Daoy (cell line): ENCODE results near the gene CTU2. TPM values are rescaled to one million over a fixed set of nuclear protein-coding genes. Genes with fewer than 3 reads are reported as not detected.

Experiments used
- DNase-seq: peaks from one replicate; pipeline ENCODE4 v3.0.0-alpha.2; 2015; ENCODE audit warnings: low read depth
- total RNA-seq: library from RNA; depleted of rRNA; stranded (reverse); fragments of >200 nt; shearing (Covaris generic); gene quantifications from 2 replicates; pipeline ENCODE4 v1.2.3, GENCODE V29; 2014

Gene CTU2
- total RNA-seq, 1 experiment from 2014 or later, result 22.0 TPM

DNA sequence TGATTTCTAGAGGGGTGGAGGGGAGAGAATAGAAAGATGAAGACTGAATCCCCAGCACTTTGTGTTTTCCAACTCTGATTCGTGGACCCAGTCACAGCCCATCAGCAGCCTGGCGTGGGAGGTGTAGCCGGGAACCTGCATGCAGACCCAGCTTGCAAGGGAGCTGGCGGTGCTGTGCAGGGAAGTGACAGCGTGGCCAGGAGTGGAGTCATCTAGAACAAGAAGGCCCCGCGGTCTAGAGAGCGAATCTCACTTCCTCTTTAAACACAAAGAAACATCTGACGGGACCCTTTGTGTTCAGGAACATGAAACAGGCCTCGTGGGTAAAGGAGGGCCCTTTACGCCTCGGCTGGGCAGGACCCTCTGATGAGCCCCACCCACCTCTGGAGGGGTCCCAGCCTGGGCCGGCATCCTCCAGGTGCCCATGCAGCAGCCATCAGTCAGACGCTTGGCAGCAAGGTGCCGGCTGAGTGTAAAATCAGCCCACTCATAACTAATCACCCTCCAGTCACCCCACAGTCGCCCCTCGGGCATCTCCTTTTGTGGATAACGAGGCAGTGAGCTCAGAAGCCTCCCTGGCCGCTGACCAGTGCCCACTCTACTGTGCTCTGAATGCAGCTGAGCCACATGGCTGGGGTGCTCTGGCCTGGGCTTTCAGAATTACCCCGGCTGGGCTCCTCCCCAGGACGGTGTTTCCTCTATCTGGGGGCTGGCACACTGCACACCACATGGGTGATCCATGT lies 24.4 kb upstream of the CTU2 start:
- no peak for DNase-seq

DNA sequence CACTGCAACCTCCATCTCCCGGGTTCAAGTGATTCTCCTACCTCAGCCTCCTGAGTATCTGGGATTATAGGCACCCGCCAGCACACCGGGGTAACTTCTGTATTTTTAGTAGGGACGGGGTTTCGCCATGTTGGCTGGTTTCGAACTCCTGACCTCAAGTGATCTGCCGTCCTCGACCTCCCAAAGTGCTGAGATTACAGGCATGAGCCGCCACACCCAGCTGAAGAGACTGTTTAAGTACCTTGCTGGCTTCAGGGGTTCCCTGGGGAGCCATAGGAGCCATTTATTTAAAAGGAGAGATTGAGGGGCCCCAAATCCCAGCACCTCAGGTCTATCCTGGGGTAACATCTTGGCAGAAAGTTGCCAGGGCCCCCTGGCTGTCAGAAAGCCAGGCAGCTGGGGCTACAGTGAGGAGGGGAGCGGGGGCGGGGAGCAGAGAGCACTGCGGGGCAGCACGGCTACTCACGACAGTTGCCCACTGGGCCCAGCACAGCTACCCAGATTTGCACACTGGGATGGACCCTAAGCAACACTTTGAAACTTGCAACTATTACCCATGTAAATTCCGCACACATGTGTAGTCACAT lies 21.6 kb upstream of the CTU2 start:
- DNase-seq, result no peak

DNA sequence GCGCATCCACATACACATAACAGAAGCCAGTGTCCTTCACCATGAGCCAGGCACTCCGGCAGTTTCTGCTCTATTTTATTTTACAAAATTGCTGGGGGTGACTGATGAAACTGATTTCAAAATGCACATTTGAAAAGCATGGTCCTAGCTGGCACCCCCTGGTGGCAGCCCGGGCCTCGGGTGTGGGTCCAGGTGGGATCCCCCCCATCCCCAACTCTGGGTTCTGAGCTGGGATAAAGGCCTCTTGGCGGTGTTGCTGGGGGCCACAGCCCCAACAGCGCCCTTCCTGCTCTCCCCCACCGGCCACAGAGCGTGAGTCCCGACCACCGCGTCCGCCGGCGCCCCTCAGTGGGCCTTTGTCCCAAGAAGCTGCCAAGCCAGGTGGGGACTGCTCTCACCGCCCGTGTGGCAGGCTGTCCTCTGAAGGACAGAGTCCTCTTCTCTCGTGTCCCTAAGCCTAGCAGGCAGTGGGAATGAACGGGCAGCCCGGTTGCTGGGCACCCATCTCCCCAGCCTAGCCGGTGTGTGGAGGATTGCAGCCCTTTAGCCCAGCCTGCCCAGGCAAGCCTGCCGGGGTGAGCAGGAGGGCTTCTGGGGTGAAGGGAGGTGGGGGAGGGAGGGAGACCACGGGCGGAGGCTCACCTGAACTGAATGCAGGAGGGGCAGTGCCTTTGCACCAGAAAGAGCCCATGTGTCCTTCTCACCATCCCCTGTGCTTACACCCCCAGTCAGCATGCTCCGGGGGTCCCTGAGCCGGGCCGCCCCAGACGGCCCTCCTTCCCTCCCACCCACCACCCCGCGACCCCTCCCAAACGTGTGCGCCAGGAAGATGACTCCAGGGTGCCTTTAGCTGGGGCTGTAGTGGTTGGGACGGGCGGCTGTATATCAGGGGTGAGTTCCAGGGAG lies 20.9 kb upstream of the CTU2 start:
- peak; percentile 63 for DNase-seq

DNA sequence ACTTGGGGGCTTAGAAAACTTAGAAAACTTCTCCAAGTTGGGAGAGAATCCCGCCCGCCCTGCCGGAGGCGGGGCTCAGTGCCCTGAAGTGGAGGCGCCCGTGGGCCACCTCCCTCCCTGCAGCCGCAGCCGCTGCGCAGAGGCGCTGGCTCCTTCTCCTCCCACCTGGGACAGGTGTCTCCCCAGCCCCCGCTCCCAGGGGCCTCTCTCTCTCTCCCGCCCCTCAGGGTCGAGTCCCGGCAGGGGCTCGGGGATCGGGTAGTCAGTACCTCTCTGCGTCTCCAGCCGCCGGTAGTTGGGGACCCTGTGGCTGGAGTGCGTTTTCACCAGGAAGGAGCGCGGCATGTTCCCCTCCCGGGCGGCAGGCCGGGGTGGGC lies 20.3 kb upstream of the CTU2 start:
- DNase-seq, result no peak

DNA sequence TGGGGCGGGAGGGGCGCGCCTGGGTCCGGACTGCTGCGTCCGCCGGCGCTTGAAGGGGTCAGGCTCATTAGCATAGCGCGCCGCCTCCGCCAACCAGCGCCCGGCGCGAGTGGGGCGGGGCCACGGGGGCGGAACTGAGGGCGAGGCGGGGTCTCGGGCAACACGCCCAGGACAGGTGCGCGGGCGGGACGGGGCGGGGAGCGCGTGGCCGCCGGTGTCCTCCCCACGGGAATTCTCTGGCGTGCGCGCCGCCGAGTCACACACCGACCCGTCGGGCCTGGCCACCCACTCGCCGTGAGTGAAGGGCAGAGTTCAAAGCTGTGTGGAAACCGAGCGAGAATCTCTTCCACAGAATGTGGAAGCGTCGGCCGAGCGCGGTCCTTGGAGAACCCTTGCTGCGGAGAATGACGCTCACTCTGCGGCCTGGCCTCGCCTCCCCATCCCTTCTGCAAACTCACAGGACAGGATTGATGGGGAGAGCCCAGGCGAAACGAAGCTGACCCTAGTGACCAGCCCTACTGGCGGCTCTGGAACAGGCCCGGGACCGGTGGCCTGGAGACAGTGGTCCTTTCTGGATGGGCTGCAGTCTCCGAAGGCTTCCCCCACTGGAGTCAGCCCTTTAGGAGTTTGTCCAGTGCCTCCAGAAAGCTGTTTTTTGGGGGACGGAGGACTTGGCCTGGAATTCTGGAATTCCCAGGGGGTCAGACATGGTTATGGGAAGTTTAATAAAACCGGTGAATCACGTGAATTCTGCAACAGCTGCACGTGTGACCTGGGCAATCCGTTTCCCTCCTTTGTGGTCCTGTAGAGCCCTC lies 19.7 kb upstream of the CTU2 start, which contains the start of gene SNAI3:
TSS of gene SNAI3 (minus strand) at position 69 of the 815 bp plus-strand sequence. CDS start 101 bp downstream, outside the sequence.
- DNase-seq, result peak; percentile 82

DNA sequence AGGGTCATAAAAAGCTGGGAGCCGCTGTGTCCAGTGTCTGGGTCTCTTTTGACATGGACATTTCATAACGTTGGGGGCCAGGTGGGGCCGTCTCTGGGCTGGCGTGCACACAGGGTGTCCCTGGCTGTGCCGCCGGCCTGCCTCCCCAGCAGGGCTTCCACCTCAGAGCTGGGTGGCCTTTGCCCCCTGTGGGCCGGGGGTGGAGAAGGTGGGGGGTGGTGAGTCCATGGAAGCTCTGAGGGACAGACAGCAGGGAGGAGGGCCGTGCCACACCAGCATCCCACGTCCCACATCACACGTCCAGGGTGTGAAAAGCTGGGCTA lies 19.1 kb upstream of the CTU2 start:
- DNase-seq, result no peak

DNA sequence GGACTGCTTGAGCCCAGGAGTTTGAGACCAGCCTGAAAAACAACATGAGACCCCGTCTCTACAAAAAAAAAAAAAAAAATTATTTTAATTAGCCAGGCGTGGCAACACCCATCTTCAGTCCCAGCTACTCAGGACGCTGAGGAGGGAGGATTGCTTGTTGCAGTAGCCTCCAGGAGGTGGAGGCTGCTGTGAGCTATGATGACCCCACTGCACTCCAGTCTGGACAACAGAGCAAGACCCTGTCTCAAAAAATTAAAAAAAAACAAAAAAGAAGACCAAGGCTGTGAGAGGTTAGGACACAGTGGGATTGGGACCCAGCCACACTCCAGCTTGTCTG lies 18.7 kb upstream of the CTU2 start:
- DNase-seq, result no peak

DNA sequence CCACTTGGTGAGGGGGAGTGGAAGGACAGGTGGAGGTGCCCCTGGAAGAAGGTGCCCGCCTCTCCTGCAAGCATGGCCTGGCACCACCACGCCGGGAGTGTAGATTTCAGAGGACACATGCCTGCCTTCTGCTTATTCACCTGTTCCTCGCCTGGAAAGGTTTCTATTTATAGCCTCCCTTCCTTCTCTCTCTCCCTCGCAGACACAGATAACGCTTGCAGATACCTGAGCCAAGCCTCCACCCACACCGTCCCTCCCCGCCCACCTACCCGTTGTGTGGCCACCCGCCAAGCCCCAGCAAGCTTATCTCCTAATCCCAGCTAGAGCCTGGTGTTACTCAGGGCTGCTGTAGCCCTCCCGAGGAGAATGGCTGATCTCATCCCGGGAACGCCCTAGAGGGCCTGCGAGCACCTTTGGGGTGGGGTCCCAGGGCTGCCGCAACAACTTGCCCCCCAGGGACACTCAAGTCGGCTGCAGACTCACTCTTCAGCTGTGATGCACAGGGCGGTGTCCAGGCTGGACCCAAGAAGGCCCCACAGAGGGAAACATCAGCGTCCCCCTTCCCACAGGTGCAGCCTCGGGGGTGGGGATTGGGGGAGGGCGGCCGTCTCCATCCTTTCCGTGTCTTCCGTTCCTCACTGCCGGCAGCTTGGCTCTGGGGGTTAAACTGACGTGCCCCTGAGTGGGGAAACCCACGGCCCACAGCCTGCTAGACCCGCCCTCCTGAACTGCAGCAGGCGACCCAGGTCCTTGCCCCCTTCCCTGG lies 18.1 kb upstream of the CTU2 start:
- peak; percentile 53 for DNase-seq

DNA sequence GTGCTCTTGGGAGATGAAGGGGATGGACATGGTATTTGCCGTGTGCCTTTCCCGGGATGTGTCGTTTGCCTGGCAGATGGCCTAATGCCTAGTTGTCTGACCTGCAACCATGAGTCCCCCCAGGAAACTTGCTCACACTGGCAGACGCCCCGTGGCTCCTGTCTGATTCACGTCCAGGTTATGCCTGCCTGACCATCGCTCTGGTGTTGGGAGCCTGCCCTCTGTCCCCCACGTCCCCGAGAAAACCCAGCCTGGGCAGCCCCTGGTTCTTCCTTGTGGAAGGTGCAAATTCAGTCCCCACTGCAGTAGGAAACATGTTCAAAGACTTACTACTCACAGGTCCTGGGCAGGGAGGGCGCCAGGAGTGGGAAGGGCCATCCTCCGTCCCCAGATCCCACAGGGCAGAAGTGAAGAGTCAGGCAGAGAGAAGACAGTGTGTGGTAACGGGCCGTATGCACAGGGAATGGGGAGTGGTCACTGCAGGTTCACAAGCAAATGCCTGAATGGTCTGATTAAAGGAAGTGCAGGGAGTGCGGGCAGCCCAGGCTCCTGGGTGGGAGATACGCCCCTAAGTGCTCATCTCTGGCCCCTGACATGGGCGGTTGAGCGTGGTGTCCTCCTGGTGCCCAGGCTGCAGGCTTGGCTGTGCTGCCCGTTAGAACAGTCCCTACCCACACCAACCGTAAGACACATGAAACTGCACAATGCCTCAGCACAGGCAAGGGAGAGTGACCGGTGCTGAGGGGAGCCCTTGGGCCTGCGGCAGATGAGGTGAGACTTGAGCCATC lies 15.8 kb upstream of the CTU2 start:
- no peak for DNase-seq

DNA sequence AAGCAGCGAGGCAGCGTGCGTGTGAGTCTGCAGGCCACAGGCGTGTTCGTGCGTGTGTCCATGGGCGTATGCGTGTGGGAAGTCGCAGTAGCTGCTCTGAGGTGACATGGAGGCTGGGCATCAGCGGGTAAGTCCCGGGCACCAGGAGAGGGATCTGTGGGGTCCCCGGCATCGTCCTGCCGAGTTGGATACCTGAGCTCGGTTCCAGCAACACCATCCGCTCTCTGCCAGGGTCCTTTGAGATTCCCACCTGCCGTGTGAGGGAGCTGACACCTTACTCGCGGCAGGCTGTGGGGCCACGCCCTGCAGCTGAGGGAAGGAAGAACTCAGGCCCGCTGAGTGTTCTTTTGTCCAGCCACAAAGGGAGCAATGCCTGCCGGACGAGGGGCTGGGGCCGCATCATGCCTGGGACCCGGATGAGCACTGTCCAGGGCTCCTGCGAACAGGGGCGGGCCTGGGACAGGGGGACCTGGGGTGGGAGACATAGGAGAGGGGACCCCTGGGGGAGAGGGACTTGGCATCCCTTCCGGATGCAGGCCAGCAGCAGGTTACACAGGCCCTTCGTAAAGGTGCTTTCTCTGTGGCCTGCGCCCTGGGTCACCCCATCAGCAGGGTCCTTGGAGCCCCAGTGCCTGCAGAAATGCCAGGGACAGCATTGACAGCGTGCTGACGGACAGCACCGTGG lies 15.0 kb upstream of the CTU2 start:
- no peak for DNase-seq

DNA sequence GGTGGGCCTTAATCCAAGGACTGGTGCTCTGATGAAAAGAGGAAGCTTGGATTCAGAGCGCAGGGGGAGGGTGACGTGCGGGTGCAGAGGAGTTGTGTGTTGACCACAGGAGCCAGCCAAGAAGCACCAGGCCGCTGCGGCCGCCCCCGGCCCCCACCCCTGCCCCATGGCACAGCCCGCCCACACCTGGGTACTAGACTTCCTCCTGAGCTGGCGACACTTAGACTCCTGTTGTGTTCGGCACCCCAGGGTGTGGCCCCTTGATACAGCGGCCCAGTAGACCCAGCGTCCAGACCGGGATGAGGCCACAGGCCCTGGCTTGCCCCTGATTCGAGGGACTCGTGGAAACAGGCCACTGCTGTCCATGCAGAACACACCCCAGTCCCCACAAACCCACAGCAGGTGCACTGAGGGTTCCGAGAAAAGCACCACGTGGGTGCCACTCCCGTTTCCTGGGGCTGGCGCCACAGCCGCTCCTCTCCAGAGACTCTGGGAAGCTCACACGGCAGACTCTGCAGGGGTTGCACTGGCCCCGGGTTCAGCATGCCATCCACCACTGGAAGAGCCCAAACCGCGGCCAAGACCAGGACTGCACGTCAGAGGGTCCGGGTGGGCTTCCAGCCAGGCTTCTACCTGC lies 14.3 kb upstream of the CTU2 start:
- no peak for DNase-seq

DNA sequence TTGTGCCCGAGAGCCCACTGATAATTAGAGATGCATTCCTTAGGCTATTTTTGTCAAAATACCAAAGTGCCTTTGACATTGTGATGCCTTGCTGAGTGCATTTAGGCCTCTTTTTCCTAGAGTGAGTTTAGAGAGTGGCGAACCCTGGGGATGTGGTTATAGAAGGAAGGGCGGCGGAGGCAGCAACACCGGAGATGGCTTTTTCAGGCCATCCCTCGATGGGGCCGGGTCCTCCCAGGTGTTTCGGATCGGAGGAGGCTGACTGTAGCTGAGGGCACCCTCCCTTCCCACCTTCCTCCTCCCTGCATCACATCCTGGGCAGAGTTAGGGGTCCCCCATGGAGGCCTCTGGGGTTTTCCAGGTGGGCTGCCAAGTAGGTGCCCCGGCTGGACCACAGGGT lies 13.4 kb upstream of the CTU2 start:
- no peak for DNase-seq

DNA sequence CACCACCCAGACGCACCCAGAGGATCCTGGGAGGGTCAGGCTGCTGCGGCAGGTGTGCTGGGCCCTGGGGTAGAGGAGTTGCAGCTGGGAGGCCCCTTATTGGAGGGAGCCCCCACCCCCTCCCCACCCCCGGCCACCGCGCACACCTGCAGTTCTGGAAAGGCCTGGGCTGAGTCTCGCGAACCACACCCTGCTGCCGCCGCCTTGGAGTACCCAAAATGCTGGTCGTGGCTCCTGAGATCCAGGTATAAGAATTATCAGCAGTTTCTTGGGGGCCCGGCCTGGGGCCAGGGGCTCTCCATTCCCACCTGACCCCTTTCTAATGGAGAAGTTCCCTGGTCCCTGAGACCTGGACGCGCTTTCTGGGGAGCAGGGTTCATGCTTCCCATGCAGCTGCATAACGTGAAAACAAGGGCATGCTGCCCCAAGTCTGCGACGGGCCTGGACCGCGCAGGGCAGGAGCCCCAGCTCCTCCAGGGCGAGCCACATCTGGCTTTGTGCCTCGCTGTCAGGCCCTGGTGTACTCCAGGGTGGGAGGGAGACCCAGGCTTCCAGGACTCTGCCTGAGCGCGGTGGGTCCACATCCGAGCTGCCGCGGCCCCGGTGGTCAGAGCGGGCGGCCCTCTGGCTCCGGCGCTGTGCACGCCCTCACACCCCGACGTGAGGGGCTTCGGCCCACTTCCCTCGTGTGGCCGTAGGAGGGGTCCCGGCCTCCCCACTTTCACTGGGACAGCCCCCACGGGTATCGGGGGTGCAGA lies 12.7 kb upstream of the CTU2 start:
- no peak for DNase-seq

DNA sequence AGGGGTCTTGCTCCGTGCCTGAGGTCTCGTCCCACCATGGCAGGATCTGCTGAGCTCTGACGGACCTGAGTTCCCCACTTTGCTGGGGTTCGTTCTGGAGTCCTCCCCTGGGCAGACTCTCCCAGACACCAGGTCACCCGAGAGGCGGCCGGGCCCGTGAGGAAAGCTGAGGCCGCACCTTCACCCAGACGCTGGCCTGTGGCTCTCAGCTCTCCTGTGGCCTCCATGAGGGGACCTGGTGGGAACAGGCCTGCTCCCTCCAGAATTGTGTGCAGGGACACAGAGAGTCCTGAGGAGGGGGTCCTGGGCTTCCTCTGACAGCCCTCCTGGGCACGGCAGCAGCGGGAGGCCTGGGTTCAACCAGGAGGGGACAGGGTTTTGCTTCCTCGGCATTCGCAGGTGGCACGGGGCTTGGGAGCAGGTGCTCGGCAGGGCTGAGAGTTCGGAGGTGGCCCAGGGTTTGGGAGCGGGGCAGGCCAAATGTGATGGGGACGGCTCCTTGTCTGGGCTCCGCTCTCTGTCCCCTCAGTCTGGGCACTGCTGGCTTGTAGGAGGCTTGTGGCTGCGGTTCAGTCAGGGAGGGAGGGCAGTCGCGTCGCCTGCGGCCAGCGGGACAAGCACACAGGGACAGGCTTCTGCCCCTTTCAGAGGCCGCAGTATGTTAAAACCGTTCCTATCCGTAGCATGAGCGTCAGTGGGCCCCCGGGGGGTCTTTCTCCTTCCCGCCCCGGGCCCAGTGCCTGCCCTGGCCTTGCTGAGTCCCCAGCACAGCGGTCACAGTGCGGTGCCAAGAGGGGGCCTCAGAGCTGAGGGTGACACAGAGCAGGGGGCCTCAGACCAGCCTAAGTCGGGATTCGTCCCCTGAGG lies 11.8 kb upstream of the CTU2 start:
- no peak for DNase-seq

DNA sequence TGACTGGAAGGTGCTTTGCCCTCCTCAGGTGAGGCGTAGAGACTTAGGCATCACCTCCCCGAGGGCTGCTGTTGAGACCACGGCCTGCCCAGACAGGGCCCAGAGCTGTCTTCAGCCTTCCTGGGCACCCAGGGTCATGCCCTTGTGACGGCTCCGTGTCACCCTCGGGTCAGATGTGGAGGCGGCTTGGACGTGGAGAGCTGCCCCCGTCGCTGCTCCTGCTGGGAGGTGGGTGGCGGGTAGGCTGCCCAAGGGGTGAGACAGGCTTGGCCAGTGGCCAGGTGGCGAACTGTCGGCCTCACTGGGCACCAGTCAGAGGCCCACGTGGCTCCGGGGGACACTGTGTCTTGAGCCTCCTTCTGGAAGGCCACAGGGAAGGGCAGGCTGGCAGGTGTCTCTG lies 11.1 kb upstream of the CTU2 start:
- no peak for DNase-seq

DNA sequence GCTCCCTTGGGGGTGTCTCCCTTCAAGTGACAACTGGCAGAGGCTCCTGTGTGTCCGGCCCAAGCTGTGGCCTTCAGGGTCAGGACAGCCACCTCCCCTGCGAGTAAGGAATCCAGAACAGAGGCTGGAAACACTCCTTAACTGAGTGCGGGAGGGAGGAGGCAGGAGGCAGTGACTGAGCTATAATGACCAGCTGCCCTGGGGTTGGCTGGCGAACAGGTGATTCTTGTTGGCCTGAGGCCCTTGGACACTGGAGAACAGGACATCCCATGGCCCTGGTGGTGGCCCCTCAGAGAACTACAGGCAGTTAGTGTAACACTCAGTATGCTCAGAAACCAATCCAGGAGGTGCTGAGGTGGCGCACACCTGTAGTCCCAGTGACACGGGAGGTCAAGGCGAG lies 10.6 kb upstream of the CTU2 start:
- DNase-seq, result no peak

DNA sequence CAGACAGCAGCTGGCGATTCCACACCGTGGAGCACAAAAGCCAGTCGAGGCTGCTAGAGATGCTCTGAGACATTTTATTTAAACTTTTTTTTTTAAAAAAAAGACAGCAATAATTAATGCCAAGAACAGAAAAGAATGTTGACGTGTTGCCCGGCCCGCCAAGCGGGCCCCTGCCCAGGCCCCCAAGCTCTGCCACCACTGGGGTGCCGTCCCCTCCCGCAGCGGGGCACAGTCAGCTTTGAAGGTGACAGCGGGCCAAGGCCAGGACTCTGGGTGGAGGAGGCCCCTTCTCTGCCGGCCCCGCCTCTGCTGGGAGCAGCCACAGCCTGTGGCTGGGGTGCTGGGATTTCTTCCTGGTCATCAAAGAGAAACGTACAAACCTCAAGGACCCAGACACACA lies 9.9 kb upstream of the CTU2 start:
- no peak for DNase-seq
